Subcutaneous abdominal adipose tissue (tissue), 5 donors: ENCODE data around the gene SGTA.
A peak's percentile ranks its signal among the peaks of the same experiment; 100 is the strongest.

Experiments used
- H3K27ac ChIP-seq: one replicate; pipeline ENCODE4 v1.7.0; 2013; ENCODE audit warnings: low read depth, mild to moderate bottlenecking, inconsistent platforms, low read length, moderate library complexity
- H3K27me3 ChIP-seq, 5 donors: one replicate each; pipeline ENCODE4 v1.7.0; 2013; ENCODE audit warnings: low read length in 5 of 5, inconsistent platforms in 1 of 5; ENCODE audit not compliant: control insufficient read depth in 5 of 5, insufficient read depth in 4 of 5
- H3K36me3 ChIP-seq, 5 donors: one replicate each; pipeline ENCODE4 v1.7.0; 2013; ENCODE audit warnings: low read length in 5 of 5; ENCODE audit not compliant: control insufficient read depth in 5 of 5, insufficient read depth in 5 of 5
- H3K4me1 ChIP-seq, 5 donors: one replicate each; pipeline ENCODE4 v1.7.0; 2013; ENCODE audit warnings: low read length in 5 of 5, mild to moderate bottlenecking in 3 of 5, moderate library complexity in 1 of 5; ENCODE audit not compliant: control insufficient read depth in 5 of 5, insufficient read depth in 5 of 5
- H3K4me3 ChIP-seq, 5 donors: one replicate each; pipeline ENCODE4 v1.7.0; 2013; ENCODE audit warnings: low read length in 5 of 5, low read depth in 1 of 5
- H3K9ac ChIP-seq, 5 donors: one replicate each; pipeline ENCODE4 v1.7.0; 2013; ENCODE audit warnings: low read length in 5 of 5, mild to moderate bottlenecking in 4 of 5, moderate library complexity in 3 of 5
- H3K9me3 ChIP-seq, 5 donors: one replicate each; pipeline ENCODE4 v1.7.0; 2013; ENCODE audit warnings: low read length in 5 of 5; ENCODE audit not compliant: control insufficient read depth in 5 of 5
- donor health status: healthy.
- donor health status: healthy.
- donor health status: healthy.
- donor health status: healthy.
- donor health status: healthy.

SGTA gene

DNA sequence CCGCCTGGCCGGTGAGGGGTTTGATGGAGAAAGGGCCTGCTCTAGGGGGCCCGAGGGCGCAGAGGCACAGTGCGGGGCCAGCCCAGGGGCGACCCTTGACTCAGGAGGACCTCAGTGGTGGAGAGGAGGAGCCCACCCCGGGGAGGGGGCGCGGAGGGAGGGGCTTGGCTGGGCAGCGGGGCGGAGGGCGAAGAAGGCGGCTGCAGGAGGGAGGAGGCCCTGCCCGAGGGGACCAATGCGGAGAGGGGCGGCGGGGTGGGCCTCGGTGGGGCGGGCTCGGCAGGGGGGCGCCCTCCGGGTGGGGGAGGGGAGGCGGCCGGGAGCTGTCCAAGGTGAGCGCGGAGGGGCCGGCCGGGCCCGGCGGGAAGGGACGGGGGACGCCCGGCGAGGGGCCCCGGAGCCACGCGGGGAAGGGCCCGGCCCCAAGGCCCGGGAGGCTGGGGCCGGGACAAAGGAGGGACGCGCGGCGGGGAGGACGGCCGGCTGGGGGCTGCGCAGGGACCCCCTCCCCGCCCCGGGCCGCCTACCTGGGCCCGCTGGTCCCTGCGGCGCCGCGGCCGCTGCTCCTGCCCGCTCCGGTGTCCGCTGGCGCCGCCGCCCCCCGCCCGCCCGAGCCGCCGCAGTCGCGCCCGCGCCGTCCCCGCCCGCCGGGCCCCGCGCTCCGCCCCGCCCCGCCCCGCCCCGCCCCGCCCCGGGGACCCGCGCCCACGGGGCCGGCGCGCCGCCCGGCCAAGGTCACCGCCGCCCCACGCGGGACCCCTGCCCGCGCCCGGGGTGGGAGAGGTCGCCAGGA is 62.1 kb downstream of the SGTA start, which contains the start of gene DIRAS1:
DIRAS1 (minus strand) TSS at position 596 of the 793 bp plus-strand sequence. CDS start 3,566 bp downstream, outside the sequence.
- no peak within 1 kb of the TSS for H3K27ac ChIP-seq
- H3K27me3 ChIP-seq: peaks cover 18 to 54% (median 41%) of the 10 kb centered on the region in 5 donors
- H3K9me3 ChIP-seq: peaks cover 0 to 2% (median 1%) of the 10 kb centered on the region in 5 donors
- H3K36me3 ChIP-seq: no peaks in the 10 kb centered on the region
- peak within 1 kb of the TSS in 1 of 5 donors; percentile 5 for H3K4me3 ChIP-seq
- peaks cover 0 to 31% (median 6%) of the 10 kb centered on the region in 5 donors for H3K4me1 ChIP-seq
- H3K9ac ChIP-seq: no peak within 1 kb of the TSS

DNA sequence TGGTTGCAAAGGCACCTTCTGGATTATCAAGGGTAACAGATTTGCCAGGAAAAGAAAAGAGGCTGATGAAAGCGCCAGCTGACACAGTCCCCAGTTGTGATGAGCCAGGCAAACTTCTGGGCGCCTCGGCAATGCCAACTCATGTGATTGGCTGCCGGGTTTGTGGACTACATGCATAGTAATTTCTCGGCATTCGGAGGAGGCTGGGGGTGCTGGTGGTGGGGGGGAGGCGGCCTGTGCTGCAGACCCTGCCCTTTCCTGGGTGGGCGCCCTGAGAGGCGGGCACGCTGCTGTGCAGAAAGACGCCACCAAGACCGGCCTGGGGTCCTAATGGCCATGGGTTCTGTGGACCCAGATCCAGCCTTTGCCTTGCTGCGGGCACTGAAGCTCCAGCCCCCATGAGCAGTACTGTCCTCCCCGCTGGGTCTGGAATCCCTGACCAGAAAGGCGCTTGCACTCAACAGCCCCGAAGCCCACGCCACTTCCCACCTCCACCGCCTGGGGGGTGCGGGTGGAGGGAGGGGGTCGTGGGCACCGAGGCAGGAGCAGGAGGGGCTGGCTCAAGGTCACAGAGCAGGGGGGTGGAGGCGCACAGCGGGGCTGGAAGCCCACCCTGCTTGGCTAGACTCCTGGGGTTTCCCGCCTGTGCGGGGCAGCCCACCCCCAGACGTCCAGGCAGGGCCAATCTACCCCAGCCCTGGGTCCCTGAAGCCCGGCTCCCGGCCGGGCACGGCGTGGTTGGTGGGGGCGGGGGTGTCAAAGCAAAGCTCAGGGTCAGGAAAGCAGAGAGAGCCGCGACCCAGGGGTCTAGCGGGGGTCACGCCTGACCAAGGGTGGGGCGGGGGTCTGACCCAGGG is 62.9 kb downstream of the SGTA start:
- Histone ChIP-seq H3K4me3 (no peak overlapping the region), H3K27ac (no peak overlapping the region), H3K27me3 (peaks cover 21 to 53% (median 40%) of the 10 kb centered on the region in 5 donors)

GRCh38 chr19:2719232-2719735 is 63.8 kb downstream of the SGTA start:
- Histone ChIP-seq H3K4me3 (no peak overlapping the region), H3K9ac (no peak overlapping the region), H3K4me1 (peaks cover 0 to 31% (median 6%) of the 10 kb centered on the region in 5 donors), H3K27ac (no peak overlapping the region), H3K9me3 (peaks cover 5 to 15% (median 13%) of the 10 kb centered on the region in 5 donors), H3K27me3 (peaks cover 23 to 53% (median 40%) of the 10 kb centered on the region in 5 donors), H3K36me3 (no peaks in the 10 kb centered on the region)

More for the DNA sequence above, 62.9 kb downstream of the SGTA start:
- H3K9me3 ChIP-seq: peaks cover 5 to 10% (median 9%) of the 10 kb centered on the region in 5 donors
- H3K36me3 ChIP-seq: no peaks in the 10 kb centered on the region
- no peak overlapping the region for H3K9ac ChIP-seq
- peaks cover 0 to 31% (median 6%) of the 10 kb centered on the region in 5 donors for H3K4me1 ChIP-seq

DNA sequence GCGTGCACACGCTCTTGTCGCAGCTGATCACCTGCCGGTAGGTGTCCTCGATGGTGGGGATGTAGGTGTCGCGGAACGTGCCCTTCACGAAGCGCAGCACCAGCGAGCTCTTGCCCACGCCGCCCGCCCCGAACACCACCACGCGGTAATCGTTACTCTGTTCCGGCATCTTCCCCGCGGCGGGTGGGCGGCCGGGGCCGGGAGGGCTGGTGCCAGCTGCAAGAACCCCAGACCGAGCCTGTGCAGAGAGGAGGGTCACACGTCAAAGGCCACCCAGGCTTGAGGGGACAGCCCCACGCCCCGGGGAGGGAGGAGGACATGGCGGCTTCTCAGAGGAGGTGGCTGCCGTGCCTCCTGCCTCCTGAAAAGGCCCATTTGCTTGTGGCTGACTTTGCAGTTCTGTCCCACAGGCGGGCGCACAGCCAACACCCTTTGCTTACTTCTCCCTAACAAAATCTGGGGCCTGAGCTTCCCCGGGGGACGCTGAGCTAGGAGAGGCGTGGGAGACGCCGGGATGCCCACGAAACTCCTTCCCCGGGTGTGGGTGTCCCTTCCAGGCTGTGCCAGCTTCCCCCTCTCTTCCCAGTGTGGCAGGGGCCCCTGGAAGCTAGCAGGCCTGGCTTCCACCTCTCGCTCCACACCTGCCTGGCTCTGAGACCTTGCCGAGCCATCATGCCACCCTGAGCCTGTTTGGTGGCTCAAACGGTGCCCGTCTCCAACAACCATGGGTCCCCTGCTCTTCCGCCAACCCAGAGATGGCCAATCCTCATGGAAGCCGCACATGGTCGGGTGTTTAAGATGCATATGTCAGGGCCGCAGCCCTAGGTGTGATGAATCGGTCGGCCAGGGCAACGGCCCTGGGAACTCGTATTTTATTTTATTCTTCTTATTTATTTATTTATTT is 65.2 kb downstream of the SGTA start:
- H3K36me3 ChIP-seq: no peaks in the 10 kb centered on the region
- H3K4me3 ChIP-seq: no peak overlapping the region
- no peak overlapping the region for H3K9ac ChIP-seq
- H3K9me3 ChIP-seq: peaks cover 5 to 15% (median 13%) of the 10 kb centered on the region in 5 donors
- H3K27ac ChIP-seq: no peak overlapping the region
- H3K27me3 ChIP-seq: peaks cover 19 to 40% (median 33%) of the 10 kb centered on the region in 5 donors
- H3K4me1 ChIP-seq: peaks cover 0 to 21% (median 3%) of the 10 kb centered on the region in 5 donors

- Histone ChIP-seq H3K9me3 (peaks cover 5 to 15% (median 13%) of the 10 kb centered on the region in 5 donors), H3K4me1 (peaks cover 0 to 17% (median 3%) of the 10 kb centered on the region in 5 donors), H3K36me3 (no peaks in the 10 kb centered on the region), H3K27ac (no peak overlapping the region), H3K27me3 (peaks cover 12 to 33% (median 26%) of the 10 kb centered on the region in 5 donors), H3K9ac (no peak overlapping the region), H3K4me3 (no peak overlapping the region)
Observed at GRCh38 chr19:2716722-2717637, 66.1 kb downstream of the SGTA start.

DNA sequence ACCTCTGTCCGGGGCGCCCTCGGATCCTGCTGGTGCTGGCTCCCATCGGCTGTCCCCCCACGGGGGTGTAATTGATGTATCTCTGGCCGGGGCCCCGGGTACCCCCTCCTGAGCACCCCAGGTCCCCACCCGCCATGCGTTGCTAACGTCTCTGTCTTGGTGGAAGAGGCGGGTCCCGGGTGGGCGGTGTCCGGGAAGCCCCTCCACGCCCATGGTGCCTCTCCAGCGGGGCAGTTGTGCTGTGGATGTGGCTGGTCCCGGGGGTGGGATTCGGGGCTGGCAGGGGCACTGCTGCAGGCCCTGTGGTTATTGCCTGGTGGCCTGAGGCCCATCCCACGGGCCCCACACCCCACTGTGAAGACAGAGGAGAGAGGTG is 66.8 kb downstream of the SGTA start:
- Histone ChIP-seq H3K27me3 (peaks cover 12 to 30% (median 21%) of the 10 kb centered on the region in 5 donors), H3K27ac (no peak overlapping the region), H3K4me1 (peaks cover 0 to 12% (median 0%) of the 10 kb centered on the region in 5 donors), H3K9ac (no peak overlapping the region), H3K9me3 (peaks cover 5 to 15% (median 13%) of the 10 kb centered on the region in 5 donors), H3K36me3 (no peaks in the 10 kb centered on the region), H3K4me3 (no peak overlapping the region)

- Histone ChIP-seq H3K36me3 (no peaks in the 10 kb centered on the region), H3K4me1 (peaks cover 0 to 11% (median 0%) of the 10 kb centered on the region in 5 donors), H3K9me3 (peaks cover 5 to 15% (median 13%) of the 10 kb centered on the region in 5 donors), H3K27ac (no peak overlapping the region), H3K27me3 (peaks cover 11 to 30% (median 22%) of the 10 kb centered on the region in 5 donors), H3K9ac (no peak overlapping the region), H3K4me3 (peak overlapping the region in 1 of 5 donors; percentile 12)
Observed at GRCh38 chr19:2715470-2716274, 67.4 kb downstream of the SGTA start.
